Fibroblast of peridontal ligament (primary cell): Measurements from ENCODE around the gene KCNG4.

Experiments
- DNase-seq: peaks from one replicate; pipeline ENCODE4 v3.0.0-alpha.2; 2010; ENCODE audit errors: extremely low read depth

The KCNG4 gene

DNA sequence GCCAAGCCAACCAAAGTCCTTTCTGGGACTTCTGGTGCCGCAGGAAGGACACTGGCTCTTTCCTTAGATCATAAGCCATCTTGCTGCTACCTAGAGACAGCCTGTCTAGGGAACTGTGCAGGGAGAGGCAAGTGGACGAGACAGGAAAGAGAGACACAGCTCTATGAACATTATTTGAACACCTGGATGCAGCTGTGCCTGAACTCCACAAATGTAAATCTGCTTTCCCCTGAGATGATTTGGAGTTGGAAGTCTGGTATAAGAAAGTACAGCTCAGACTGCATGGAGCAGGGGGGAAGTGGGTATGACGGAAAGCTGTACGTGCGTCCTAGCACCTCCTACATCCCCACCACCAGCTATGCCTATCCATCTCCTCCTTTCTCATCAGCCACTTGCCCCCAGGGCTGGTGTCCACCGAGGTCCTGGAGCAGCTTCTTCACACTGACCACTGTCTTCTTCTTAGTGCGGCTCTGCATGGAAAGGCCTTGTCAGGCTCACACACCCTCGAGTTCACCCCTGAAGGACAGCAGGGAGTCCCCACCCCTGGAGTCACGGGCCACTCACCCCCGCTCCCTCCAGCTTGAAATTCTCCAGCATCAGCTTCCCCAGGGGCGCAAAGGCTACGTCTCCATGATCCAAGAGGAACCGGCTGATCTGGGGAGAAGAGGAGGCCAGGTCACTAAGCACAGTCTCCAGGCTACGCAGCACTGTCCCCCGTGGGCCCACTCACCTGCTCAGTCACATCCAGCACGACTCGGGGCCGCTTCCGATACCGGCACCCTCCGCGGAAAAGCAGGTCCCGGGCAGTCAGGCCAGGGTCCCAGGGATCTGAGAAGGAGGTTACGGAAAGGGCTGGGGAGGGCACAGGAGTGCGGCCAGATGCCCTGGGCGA, 56.9 kb downstream of the KCNG4 start:
- no peak for DNase-seq

DNA sequence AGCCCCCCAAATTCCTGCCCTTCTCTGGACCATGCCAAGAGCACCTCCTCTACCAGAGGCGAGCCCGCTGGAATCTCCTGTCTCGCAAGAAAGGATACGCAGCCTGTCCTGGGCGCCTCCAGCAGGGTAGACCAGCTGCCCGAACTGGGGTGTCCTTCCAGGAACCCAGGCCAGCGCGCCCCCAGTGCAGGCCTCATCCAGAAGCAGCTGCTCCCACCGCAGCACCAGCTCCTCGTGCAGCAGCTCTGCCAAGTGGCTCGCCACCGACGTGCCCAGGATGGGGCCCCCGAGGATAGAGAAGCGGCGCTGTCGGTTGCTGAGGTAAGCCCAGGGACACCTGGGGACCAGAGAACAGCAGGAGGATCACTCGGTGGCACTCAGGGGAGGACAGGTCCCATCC, 57.7 kb downstream of the KCNG4 start:
- DNase-seq: no peak

DNA sequence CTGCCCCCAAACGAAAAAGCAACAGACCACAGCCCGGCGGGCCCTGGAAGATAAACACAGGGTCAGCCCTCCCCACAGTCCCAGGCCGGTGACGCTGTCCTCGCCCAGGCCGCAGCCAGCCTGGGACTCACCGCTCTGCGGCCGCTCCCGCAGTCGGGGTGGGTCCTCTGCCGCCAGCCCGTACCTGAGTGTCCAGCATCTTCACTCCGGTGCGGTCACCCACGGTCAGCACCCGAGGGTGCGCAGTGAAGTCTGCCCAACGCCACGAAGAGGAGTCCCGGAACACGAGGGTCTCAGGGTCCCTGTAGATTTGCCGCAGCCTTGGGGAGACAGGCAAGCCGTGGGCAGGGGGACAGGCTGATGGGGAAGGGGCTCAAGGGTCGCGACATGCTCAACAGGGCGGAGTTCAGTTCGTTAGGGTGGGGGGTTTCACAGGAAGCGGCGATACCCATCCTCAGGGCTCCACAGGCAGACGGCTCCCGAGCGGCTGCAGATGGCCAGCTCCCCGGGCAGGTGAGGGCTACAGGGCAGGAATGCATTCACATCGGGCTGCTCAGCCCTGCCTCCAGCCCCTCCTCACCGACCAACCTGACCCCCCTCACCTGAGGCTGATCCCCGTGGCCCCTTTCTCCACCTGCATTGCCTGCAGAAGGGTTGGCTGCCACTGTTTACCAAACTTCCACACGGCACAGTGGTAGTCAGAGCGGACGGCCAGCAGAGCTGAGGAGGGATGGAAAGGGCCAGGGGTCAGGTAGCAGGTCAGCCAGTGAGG, 58.5 kb downstream of the KCNG4 start:
- no peak for DNase-seq

DNA sequence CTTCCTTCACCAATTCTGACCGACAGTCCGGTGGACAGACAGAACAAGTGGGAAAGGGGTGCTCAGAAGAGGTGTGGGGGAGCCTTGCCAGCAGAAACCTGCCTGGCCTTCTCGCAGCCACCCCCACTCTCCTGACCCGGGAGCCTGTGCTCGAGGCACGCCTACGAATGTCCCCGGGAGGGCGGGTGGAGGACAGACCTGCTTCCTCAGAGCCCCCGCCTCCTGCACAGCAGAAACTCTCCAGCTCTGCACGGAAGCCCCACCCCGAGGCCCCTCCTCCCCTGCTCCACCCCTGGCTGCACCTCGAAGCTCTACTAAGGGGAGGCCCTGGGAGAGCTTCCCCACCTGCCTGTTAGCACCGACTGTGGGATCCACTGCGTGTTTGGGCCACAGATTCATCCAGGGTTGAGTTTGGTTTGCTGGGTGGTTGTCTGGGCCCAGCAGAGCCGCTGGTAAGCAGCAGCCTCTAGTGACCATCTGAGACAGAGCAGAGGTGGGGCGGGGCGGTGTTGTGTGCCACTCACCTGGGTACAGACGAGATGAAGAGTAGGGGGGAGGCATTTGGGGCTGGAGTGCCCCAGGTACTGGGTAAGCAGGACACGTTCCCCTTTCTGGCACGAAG, 59.2 kb downstream of the KCNG4 start:
- no peak for DNase-seq

DNA sequence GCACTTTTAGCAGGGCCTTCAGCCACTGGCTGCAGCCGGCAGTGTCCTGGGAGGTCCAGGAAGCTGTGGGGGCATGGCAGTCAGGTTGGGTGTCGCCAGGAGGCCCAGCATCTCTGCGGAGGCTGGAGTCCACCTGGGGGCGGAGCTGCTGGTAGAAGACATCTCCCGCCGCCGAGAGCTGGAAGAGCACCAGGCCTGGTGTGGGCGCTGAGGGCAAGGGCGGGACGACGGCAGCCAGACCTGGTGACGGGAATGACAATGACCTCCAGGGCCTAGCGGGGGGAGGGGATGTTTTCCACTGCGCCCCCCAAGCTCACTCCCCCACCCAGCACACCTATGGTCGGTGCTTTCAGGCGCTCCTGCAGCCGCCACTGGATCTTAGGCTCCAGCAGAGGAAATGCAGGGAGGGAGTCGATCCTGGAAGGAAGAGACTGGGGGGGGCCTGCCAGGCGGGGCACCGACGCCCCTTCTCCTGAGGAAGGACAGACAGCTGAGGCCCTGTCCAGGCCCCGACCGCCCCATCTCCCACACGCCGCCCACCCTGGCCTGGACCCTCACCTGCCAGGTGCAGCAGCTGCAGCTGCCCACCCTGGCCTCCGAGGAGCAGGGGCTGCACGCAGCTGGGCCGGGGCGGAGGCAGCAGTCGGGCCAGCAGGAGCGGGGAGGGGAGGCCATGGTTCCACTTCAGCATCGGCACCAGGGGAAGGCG, 60.0 kb downstream of the KCNG4 start:
- no peak for DNase-seq

DNA sequence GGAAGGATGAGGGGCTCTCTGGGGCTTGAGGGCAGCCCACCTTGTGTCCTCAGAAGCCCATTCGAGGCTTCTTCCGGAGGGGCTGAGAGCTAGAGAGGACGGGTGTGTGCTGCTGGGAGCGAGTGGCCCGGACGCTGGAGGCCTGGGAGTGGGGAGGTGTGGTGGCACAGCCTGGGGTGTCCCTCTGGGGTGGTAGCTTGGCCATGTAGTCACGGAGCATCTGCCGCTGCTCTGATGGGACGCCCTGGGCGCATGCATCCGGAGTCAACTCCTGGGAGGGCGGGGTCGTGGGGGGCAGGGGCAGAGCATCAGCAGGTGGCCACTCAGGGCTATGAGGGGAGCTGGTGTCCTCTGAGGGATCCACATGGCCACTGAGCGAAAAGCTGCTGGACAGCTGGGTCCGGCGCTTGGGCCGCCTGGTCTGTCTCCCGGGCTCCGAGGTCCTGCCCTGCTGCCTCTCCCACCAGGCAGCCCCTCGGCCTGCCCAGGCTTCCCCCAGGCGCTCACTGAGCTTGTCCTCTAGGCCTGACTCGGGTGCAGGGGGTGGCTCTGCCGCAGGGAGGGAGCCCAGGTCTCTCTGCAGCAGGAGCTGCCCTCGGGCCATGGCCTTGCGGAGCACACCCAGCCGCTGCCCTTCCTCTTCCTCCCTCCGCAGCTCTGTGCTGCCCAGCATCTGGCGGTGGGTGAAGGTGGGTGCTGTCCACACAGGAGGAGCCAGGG, 60.8 kb downstream of the KCNG4 start:
- no peak for DNase-seq

DNA sequence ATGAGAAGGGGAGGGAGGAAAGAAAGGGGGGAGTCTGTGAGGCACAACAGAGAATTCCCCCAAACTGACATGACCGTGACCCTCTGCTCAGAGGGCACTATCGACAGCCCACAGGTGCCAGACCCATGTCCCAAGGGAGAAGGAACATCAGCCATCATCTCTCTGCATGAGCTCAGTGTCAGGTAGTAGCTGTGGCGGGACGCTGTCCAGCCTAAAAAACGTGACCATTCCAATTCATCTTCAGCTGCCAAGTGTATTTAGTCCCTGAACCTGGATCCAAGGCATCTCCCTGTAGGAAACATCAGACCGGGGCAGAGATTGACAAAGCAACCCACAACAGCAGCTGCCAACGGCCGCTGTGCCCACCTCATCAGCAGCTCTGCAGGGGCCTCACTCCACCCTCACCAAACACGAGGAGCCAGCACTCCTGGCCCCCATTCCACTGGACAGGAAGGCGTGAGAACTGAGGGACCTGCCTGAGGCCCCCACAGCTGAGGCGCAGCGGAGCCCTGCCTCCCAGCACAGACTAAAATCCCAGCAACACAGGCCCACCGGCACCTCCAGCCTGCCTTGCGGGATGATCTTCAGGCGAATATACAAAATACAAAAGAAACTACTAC, 61.6 kb downstream of the KCNG4 start:
- no peak for DNase-seq

DNA sequence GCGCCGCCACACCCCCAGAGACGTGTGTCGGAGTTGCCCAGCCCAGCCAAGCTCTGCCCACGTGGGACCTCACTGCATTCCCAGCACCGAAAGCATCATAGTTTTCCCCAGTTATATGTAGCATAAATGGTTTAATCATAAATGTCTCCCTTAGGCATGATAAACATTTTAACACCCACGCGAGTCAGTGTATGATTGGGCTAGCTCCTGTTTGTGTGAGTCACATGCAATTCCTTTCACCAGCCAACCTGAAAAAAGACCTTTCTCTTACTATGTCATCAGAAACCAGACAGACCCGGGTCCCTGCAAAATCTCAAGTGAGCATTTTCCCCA, 62.1 kb downstream of the KCNG4 start:
- no peak for DNase-seq

DNA sequence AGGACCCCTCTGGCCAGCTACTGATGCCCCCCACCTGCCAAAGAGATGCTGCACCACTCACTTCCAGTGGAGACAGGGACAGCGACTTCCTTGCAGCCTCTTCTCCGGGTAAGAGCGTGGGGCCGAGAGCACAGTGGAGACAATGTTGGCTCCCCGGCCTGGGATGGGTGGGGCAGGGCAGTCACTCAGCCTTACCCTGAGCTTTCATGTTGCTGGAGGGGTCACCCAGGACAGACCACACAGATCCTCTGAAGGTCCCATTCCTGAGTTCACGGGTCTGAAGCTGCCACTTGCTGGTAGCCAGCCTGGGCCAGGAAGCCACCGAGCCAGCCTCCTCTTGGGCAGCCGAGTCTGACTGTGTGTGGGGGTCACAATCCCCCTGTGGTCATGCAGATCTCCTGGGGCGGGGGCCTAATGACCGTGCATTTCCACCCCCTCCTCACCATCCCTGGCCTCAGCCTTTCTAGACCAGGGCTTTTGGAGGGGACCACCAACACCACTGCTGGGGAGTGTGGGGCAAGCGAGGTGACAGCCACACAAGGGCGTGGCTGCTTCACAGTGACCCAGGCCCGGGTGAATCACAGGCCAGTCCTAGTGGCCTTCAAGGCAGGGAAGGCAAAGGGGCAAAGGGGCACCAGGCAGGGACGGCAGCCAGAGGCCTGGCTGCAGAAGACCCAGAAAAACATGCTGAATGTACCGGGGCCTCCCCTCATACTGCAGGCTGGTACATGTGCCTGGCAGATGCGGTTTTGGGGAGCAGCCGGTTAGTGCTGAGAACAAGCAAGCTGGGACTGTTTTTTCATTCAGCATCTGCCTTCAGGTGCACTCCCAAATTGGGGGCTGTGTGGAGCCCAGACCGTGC, 63.4 kb downstream of the KCNG4 start:
- no peak for DNase-seq

DNA sequence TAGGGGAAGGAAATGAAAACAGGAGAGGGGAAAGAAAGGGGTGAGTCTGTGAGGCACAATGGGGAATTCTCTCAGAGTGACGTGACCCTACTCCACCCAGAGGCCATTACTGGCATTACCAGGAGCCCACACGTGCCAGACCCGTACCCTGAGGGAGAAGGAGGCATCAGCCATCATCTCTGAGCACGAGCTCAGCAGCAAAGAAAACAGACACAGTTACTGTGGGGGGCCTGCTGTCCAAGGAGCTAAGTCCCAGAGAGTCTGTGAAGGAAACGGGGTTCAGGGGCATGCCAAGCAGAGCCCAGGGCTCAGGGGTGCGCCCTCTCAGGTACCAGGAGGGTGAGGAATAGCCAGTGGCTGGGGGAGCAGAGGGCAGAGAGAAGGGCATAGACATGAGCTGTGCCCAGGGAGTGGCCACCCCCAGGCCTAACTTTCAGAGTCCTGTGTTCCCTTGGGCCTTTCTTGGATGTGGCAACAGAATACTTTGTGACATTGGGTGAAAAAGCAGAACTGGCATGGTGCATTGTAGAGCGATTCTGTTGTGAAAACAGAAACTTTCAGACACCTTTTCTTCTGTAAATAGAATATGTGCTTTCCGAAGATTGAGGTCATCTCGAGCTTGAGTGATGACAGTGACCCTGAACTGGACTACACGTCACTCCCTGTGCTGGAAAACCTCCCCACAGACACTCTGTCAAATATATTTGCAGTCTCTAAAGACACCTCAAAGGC, 64.3 kb downstream of the KCNG4 start:
- peak; percentile 43 for DNase-seq

DNA sequence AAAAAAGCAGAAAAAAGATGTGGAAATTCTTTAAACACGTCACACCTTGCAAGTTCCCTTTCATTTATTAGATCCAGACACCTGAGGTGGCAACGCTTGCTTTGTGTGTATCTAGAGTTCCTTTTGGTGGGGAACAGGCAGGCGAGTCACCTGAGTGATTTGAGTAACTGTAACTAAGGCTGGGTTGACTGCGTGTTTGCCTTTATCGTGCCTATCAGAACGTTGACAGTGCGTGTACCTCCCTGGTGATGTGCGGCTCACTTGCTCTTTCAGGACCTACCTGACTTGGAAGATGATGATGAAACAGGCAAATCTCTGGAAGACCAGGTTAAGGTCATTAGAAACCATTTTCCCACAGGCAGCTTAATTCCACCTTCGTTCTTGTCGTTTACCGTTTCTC, 65.4 kb downstream of the KCNG4 start:
- DNase-seq: no peak

DNA sequence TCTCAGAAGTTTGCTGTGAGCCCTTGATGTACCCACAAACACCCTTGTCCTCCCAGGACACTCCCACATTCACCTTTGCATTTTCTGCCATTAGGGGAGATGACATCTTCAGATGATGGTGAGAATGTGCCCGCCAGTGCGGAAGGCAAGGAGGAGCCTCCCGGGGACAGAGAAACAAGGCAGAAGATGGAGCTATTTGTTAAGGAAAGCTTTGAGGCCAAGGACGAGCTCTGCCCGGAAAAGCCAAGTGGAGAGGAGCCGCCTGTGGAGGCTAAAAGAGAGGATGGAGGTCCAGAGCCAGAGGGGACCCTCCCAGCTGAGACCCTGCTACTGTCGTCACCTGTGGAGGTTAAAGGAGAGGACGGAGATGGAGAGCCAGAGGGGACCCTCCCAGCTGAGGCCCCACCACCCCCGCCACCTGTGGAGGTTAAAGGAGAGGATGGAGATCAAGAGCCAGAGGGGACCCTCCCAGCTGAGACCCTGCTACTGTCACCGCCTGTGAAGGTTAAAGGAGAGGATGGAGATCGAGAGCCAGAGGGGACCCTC, 70.0 kb downstream of the KCNG4 start:
- no peak for DNase-seq
